Central memory CD8-positive, alpha-beta T cell (primary cell): Measurements from ENCODE around the gene IL15.
"Not testable (repeated sequence)": the region's sequence is repeated elsewhere in the genome, so short reads cannot be mapped to it uniquely, and the experiment has no call there.

Source experiments
- ATAC-seq: fragments of 150-1000 bp; cut with Tn5 transposase; replicated peaks from 2 replicates; pipeline ENCODE4 v1.10.0; 2022; ENCODE audit warnings: mild to moderate bottlenecking, moderate FRiP score, moderate number of reproducible peaks; ENCODE audit not compliant: poor library complexity, severe bottlenecking; ENCODE audit errors: extremely low read depth
- DNase-seq, 2 donors: peaks; one replicate each; pipeline ENCODE4 v3.0.0; 2021; ENCODE audit warnings: low spot score in 2 of 2
- H3K27ac Mint-ChIP-seq: one replicate; pipeline ENCODE4 v1.8.0; 2022; ENCODE audit warnings: low read depth, mild to moderate bottlenecking, moderate library complexity, mixed read lengths
- H3K27me3 Mint-ChIP-seq: one replicate; pipeline ENCODE4 v1.8.0; 2022; ENCODE audit warnings: mixed read lengths
- H3K36me3 Mint-ChIP-seq: one replicate; pipeline ENCODE4 v1.8.0; 2022; ENCODE audit warnings: mild to moderate bottlenecking, moderate library complexity, mixed read lengths; ENCODE audit not compliant: insufficient read depth
- H3K4me1 Mint-ChIP-seq: one replicate; pipeline ENCODE4 v1.8.0; 2022; ENCODE audit warnings: mixed read lengths
- H3K4me3 Mint-ChIP-seq: one replicate; pipeline ENCODE4 v1.8.0; 2022; ENCODE audit warnings: mild to moderate bottlenecking, moderate library complexity, mixed read lengths
- H3K9me3 Mint-ChIP-seq: one replicate; pipeline ENCODE4 v1.8.0; 2022; ENCODE audit warnings: mixed read lengths

The IL15 gene, protein sequence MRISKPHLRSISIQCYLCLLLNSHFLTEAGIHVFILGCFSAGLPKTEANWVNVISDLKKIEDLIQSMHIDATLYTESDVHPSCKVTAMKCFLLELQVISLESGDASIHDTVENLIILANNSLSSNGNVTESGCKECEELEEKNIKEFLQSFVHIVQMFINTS

DNA sequence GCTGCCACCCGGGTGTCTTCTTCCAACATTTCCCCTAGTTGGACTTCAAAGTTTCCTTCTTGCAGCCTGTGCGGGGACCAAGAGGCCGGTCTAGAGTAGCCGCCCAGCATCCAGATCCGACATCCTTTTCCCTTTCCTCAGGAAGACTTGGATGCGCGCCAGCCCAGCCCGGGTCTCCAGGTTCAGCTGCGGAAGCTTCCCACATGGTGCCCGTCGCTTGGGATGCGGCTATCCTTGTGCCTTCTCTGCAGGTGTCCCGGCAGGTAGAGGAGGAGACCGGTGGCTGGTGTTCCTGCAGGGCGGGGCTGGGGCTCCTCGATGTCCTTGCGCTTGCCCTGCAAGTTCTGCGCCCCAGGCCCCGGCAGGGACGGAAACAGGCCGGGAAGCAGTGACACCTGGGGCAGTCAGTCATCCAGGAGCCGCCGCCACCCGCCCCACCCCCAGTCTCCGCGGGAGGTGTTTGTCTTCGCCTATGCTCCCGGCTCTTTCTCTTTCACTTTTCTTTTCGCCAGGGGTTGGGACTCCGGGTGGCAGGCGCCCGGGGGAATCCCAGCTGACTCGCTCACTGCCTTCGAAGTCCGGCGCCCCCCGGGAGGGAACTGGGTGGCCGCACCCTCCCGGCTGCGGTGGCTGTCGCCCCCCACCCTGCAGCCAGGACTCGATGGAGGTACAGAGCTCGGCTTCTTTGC, at the start of gene IL15:
IL15 (plus strand) TSS at position 502 of the 689 bp plus-strand sequence. CDS start 82,882 bp downstream, outside the sequence.
- DNase-seq, result peak; percentile 21 to 53
- Mint-ChIP-seq H3K27me3 (no peaks in the 10 kb centered on the region), H3K27ac (peak within 1 kb of the TSS; percentile 97), H3K9me3 (no peaks in the 10 kb centered on the region), H3K4me1 (peaks cover 31% of the 10 kb centered on the region), H3K4me3 (peak within 1 kb of the TSS; percentile 100), H3K36me3 (peaks cover 5% of the 10 kb centered on the region)
- peak; percentile 87 for ATAC-seq

DNA sequence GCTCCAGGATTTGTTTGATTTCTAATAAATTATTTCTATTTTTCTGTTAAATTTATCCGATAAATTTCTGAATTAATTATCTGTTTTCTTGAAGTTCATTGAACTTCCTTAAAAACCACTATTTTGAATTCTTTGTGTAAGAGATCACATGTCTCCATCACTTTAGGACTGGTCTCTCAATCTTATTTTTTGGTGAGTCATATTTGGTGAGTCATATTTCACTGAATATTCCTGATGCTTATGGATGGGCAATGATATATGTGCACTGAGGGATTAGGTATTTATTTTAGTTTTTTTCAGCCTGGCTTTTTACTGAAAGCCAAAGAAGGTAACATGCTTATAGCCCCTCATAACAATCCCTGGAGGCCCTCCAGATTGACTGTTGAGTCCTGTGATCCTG, 48.5 kb upstream of the IL15 start:
- peaks cover 13% of the 10 kb centered on the region for H3K27me3 Mint-ChIP-seq
- H3K36me3 Mint-ChIP-seq, result no peaks in the 10 kb centered on the region
- peaks cover 7% of the 10 kb centered on the region for H3K9me3 Mint-ChIP-seq
- H3K27ac Mint-ChIP-seq, result no peak overlapping the region
- ATAC-seq (no peak), DNase-seq (no peak)
- no peaks in the 10 kb centered on the region for H3K4me1 Mint-ChIP-seq
- no peak overlapping the region for H3K4me3 Mint-ChIP-seq

DNA sequence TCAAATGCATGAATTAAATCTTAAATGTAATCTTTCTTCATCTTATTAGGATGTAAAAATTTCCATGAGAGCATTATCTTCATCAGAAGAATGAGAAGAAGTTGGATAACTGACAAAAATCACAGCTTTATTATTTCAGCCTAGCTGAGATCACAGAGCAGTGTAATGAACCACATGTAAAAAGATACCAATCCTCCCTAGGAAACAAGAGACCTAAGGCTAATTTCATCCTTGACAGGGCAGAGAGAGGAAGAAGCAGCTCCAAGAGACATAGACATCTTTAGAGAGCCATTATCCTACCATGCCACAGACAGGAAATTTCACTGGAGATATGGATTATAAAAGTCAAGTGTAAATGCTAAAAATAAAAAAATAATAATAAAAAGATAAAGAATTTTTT, 40.9 kb upstream of the IL15 start:
- no peak for DNase-seq
- no peaks in the 10 kb centered on the region for H3K36me3 Mint-ChIP-seq
- H3K27ac Mint-ChIP-seq, result no peak overlapping the region
- H3K27me3 Mint-ChIP-seq, result peaks cover 33% of the 10 kb centered on the region
- no peak for ATAC-seq
- no peaks in the 10 kb centered on the region for H3K4me1 Mint-ChIP-seq
- no peaks in the 10 kb centered on the region for H3K9me3 Mint-ChIP-seq
- no peak overlapping the region for H3K4me3 Mint-ChIP-seq

DNA sequence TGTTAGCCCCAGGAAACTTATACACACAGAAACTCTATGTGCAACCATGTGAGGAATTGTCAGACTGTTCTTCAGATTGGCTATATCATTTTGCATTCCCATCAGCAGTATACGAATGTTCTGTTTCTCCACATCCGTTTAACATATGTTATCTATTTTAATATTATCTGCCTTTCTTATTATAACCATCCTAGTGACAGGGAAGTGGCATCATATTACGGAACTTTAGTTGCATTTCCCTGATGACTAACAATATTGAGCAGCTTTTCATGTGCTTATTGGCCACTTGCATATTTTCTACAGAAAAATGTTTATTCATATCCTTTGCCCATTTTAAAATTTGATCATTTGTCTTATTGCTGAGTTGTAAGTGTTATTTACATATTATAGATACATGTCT, 36.5 kb upstream of the IL15 start:
- H3K27me3 Mint-ChIP-seq, result peaks cover 34% of the 10 kb centered on the region
- no peaks in the 10 kb centered on the region for H3K9me3 Mint-ChIP-seq
- peaks cover 5% of the 10 kb centered on the region for H3K4me1 Mint-ChIP-seq
- no peak overlapping the region for H3K4me3 Mint-ChIP-seq
- ATAC-seq (no peak), DNase-seq (no peak)
- H3K36me3 Mint-ChIP-seq, result no peaks in the 10 kb centered on the region
- H3K27ac Mint-ChIP-seq, result no peak overlapping the region

DNA sequence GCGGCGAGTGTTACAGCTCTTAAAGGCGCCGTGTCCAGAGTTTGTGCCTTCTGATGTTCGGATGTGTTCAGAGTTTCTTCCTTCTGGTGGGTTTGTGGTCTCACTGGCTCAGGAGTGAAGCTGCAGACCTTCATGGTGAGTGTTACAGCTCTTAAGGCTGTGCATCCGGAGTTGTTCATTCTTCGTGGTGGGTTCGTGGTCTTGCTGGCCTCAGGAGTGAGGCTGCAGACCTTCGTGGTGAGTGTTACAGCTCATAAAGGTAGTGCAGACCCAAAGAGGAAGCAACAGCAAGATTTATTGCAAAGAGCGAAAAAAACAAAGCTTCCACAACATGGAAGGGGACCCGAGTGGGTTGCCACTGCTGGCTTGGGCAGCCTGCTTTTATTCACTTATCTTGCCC, 31.7 kb upstream of the IL15 start:
- not testable (repeated sequence) for H3K36me3 Mint-ChIP-seq, H3K4me1 Mint-ChIP-seq, ATAC-seq, H3K9me3 Mint-ChIP-seq, DNase-seq, H3K27ac Mint-ChIP-seq
- Mint-ChIP-seq H3K4me3 (peak overlapping the region; percentile 26), H3K27me3 (peaks cover 41% of the 10 kb centered on the region)

DNA sequence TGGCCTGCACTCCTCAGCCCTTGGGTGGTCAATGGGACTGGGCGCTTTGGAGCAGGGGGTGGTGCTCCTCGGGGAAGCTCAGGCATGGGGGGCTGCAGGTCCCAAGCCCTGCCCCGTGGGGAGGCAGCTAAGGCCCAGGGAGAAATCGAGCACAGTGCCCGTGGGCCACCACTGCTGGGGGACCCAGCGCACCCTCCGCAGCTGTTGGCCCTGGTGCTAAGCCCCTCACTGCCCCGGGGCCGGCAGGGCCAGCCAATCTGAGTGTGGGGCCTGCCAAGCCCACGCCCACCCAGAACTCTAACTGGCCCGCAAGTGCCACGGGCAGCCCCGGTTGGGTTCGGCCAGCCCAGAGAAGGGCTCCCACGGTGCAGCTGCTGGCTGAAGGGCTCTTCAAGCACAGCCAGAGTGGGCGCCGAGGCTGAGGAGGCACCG, 30.9 kb upstream of the IL15 start:
- DNase-seq (no peak), ATAC-seq (no peak)
- H3K36me3 Mint-ChIP-seq, result no peaks in the 10 kb centered on the region
- H3K27ac Mint-ChIP-seq, result no peak overlapping the region
- H3K9me3 Mint-ChIP-seq, result no peaks in the 10 kb centered on the region
- peaks cover 6% of the 10 kb centered on the region for H3K4me1 Mint-ChIP-seq
- H3K4me3 Mint-ChIP-seq, result no peak overlapping the region
- H3K27me3 Mint-ChIP-seq, result peaks cover 41% of the 10 kb centered on the region

DNA sequence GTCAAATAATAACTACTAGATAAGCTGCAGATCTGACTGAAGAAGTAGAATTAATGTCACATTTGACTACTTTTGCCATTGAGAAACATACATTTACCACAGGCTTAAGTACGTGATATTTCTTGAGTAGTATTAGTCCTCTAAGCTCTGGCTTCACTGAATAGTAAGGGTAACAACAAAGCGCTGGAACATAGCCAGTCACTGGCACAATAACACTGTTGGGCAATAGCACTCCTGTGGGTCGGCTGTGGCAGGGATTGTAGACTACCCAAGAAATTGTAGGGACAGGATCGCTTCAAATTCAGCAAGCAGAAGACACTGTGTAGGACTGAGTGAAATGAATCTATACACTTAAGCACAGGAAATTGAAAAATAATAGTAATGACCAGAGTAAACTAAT, 27.1 kb upstream of the IL15 start:
- Mint-ChIP-seq H3K36me3 (no peaks in the 10 kb centered on the region), H3K4me1 (peaks cover 6% of the 10 kb centered on the region), H3K9me3 (no peaks in the 10 kb centered on the region), H3K4me3 (no peak overlapping the region), H3K27me3 (peaks cover 46% of the 10 kb centered on the region), H3K27ac (no peak overlapping the region)
- ATAC-seq (no peak), DNase-seq (no peak)

DNA sequence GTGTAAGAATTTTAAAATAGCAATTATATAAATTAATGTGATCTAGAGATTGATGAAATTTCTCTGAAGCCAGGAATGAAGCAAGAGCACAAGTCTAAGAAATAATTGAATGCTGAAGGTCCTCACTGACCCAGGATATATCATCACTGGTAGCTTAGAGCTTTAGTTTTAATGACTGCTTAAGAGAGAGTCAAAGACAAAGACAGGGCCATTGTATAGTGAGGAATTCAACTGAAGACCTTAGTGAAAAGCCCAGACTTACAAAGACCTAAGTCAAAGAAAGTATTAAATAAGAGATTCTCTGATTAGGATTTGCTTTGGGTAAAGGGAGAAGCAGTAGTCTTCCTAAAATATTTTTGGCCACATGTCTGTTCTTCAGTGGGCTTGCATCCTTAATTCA, 26.0 kb upstream of the IL15 start:
- ATAC-seq (no peak), DNase-seq (no peak)
- Mint-ChIP-seq H3K9me3 (no peaks in the 10 kb centered on the region), H3K27me3 (peaks cover 42% of the 10 kb centered on the region), H3K4me3 (no peak overlapping the region), H3K27ac (no peak overlapping the region), H3K36me3 (no peaks in the 10 kb centered on the region), H3K4me1 (no peaks in the 10 kb centered on the region)

DNA sequence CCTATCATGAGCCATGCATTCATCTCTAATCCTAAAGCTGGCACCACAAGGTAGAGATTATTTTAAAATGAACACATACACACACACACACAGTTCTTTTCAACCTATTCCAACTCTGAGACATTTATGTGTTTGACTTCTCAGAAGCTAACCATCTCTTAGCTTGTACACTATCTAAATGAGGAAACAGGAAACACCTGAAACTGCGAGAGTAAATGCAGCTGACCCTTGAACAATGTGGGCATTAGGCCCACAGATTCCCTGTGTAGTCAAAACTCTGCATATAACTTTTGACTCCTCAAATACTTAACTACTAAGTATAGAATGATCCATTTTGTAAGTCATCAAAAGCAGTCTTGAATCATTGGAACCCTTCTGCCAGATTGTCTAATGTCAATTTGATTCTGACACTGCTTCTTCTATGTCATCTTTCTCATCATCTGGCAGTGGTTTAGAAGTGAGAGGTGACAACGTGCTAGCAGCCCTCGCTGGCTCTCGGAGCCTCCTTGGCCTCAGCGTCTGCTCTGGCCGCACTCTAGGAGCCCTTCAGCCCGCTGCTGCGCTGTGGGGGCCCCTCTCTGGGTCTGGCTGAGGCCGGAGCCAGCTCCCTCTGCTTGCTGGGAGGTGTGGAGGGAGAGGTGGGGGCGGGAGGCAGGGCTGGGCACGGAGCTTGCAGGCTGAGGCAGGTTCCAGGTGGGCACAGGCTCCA, 21.4 kb upstream of the IL15 start:
- no peaks in the 10 kb centered on the region for H3K9me3 Mint-ChIP-seq
- no peak overlapping the region for H3K4me3 Mint-ChIP-seq
- no peaks in the 10 kb centered on the region for H3K4me1 Mint-ChIP-seq
- H3K27ac Mint-ChIP-seq, result no peak overlapping the region
- ATAC-seq (no peak), DNase-seq (no peak)
- peaks cover 42% of the 10 kb centered on the region for H3K27me3 Mint-ChIP-seq
- H3K36me3 Mint-ChIP-seq, result peaks cover 2% of the 10 kb centered on the region

DNA sequence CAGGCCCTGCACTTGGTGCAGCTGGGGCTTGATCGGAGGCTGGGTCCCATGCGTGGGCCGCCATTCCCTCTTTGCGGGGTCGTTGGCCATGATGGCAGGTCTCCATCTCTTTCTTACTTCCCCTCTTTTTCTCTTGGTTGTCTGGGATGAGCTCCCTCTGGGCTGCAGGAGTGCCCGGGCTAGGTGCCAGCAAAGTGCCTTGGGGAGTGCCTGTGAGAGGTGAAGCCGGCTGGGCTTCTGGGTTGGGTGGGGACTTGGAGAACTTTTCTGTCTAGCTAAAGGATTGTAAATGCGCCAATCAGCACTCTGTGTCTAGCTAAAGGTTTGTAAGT, 20.8 kb upstream of the IL15 start:
- H3K4me1 Mint-ChIP-seq, H3K27ac Mint-ChIP-seq, ATAC-seq, H3K36me3 Mint-ChIP-seq, DNase-seq, H3K9me3 Mint-ChIP-seq, H3K4me3 Mint-ChIP-seq: not testable (repeated sequence)
- H3K27me3 Mint-ChIP-seq, result peaks cover 39% of the 10 kb centered on the region

DNA sequence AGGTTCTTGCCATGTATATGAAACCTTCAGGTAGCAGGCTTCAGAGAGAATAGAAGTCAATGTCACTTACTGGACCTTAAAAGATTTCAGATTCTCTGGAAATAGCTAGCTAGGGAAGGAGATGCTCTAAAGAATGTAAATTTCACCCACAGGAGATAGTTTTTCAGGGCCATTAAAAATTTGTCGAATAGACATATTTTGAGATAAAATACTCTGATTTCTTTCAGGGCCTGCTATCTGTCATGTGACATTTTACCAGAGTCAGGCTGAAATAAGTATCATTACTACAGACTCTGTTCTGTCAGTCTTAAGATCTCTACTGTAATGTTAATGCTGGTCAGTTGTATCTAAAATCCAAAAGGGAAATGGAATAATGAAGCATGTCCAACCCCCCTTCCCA, 15.7 kb upstream of the IL15 start:
- Mint-ChIP-seq H3K9me3 (no peaks in the 10 kb centered on the region), H3K4me1 (no peaks in the 10 kb centered on the region), H3K27me3 (peaks cover 25% of the 10 kb centered on the region), H3K36me3 (peaks cover 2% of the 10 kb centered on the region), H3K4me3 (no peak overlapping the region), H3K27ac (no peak overlapping the region)
- DNase-seq, result no peak
- no peak for ATAC-seq

DNA sequence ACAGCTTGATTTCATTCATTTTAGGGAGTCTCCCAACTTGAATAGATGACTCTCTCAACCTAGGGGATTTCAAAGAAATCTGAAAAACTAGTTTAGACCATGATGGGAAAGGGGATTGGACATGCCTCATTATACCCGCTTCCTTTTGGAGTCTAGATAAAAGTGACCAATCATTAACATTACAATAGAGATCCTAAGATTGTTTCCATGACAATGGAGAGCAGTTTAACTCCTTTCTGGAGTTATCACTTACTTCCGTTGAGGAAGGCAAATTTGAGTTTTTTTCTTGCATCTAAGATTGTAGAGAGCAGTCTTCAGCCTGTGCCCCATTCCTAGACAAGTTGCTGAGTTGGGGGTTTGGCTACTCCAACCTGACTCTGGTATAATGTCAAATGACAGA, 11.4 kb upstream of the IL15 start:
- no peaks in the 10 kb centered on the region for H3K9me3 Mint-ChIP-seq
- H3K36me3 Mint-ChIP-seq, result no peaks in the 10 kb centered on the region
- ATAC-seq (no peak), DNase-seq (no peak)
- H3K4me1 Mint-ChIP-seq, result no peaks in the 10 kb centered on the region
- peaks cover 6% of the 10 kb centered on the region for H3K27me3 Mint-ChIP-seq
- no peak overlapping the region for H3K27ac Mint-ChIP-seq
- H3K4me3 Mint-ChIP-seq, result no peak overlapping the region

DNA sequence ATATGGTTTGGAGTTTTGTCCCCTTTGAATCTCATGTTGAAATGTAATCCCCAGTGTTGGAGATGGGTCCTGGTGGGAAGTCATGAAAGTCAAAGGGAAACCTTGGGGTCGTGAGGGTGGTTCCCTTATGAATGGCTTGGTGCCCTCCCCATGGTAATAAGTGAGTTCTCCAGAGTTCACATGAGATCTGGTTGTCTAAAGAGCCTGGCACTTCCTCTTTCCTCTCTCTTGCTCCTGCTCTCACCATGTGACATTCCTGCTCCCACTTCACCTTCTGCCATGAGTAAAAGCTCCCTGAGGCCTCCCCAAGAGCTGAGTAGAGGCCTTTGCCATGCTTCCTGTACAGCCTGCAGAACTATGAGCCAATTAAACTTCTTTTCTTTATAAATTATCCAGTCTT, 5.5 kb upstream of the IL15 start:
- peaks cover 7% of the 10 kb centered on the region for H3K27me3 Mint-ChIP-seq
- H3K4me3 Mint-ChIP-seq, result no peak overlapping the region
- H3K36me3 Mint-ChIP-seq, result no peaks in the 10 kb centered on the region
- no peak overlapping the region for H3K27ac Mint-ChIP-seq
- no peaks in the 10 kb centered on the region for H3K4me1 Mint-ChIP-seq
- H3K9me3 Mint-ChIP-seq, result no peaks in the 10 kb centered on the region
- ATAC-seq (no peak), DNase-seq (no peak)
